OCI-LY7 (cell line): ENCODE measurements around the gene SHF.

Experiments used
- CTCF ChIP-seq: fragments of 200-600 bp; sonication (generic); conservative IDR thresholded peaks from 2 replicates; pipeline ENCODE4 v1.5.1; 2014; ENCODE audit warnings: mild to moderate bottlenecking, antibody characterized with exemption, low read length, moderate library complexity, mixed read lengths
- EZH2phosphoT487 ChIP-seq: fragments of 200-600 bp; sonication (generic); IDR thresholded peaks from 2 replicates; pipeline ENCODE4 v1.6.1; 2018; ENCODE audit warnings: low read depth, borderline replicate concordance, mild to moderate bottlenecking, mixed run types, antibody characterized with exemption, low read length, moderate library complexity, mixed read lengths

DNA sequence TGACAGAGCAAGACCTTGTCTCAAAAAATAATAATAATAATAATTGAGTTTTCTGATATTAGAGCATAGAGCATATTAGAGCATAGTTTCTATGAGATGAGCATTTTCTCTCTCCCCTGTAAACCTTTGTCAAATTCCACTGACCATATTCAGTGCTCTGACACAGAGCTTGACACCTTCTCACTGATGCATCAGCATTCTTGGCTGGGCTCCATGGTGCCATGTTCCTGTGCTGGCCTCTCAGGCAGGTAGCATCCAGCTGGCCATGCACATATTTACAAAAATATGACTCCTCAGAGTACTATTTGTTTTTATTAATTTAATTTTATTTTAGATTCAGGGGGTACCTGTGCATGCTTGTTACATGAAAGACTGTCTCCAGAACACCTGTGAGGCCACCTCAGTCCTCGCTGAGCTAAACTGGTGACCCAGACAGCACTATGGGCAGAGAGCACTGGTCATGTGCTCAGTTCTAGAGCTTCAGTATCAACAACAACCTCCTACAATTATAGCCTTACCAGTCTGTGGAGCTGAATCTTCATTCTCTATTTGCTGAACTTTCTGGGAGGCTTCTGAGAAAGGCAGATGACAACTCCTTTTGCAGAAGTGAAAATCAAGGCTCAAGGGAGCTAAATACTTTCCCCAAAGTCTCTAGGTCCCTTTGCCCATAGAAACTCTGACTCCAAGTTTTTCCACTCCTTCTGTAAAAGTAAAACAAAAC is 42.6 kb upstream of the SHF start:
- TF ChIP-seq CTCF = no peak
- no peak for TF ChIP-seq EZH2phosphoT487
